GM12801 (cell line): ENCODE measurements around the gene MUC13.

Source experiments
- TF ChIP-seq, protein P1 (sequence below): IDR thresholded peaks from one replicate; pipeline ENCODE4 v1.5.1; 2011; ENCODE audit warnings: control low read depth; ENCODE audit not compliant: insufficient read length; ENCODE audit errors: extremely low read depth

The MUC13 gene

DNA sequence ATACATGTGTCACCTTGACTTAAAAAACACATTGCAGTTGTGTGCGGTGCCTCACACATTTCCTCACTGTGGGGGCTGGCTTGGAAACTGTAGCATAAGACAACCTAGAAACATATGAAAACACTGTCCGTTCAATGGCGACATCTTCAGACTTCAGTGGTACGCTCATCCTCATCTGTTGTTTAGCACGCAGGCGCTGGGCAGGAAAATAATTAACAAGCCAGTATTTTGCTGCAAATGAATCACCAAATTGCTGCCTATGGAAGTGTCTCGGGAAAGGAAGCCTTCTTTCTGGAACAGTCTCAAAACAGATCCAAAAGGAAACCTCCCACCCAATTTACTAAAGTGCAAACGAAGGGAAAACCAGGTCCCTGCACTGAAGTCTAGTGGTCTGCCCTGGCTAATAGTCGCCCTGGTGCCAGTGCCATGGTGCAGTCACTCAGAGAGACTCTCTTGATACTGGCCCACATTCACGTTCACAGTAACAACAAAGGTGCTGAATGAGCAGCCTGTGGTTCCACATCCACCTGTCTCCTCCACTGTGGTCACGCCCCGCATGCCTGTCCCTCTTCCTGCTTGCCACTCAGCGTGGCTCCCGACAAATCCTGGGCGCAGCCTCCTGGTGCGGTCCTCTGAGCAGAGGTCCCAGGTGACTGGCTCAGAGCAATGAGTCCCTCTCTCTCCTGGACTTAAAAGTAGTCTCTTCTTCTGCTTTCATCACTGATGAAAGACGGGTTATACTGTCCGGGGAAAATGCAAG is 35.6 kb upstream of the MUC13 start:
- TF ChIP-seq, protein P1, sequence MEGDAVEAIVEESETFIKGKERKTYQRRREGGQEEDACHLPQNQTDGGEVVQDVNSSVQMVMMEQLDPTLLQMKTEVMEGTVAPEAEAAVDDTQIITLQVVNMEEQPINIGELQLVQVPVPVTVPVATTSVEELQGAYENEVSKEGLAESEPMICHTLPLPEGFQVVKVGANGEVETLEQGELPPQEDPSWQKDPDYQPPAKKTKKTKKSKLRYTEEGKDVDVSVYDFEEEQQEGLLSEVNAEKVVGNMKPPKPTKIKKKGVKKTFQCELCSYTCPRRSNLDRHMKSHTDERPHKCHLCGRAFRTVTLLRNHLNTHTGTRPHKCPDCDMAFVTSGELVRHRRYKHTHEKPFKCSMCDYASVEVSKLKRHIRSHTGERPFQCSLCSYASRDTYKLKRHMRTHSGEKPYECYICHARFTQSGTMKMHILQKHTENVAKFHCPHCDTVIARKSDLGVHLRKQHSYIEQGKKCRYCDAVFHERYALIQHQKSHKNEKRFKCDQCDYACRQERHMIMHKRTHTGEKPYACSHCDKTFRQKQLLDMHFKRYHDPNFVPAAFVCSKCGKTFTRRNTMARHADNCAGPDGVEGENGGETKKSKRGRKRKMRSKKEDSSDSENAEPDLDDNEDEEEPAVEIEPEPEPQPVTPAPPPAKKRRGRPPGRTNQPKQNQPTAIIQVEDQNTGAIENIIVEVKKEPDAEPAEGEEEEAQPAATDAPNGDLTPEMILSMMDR: no peak

DNA sequence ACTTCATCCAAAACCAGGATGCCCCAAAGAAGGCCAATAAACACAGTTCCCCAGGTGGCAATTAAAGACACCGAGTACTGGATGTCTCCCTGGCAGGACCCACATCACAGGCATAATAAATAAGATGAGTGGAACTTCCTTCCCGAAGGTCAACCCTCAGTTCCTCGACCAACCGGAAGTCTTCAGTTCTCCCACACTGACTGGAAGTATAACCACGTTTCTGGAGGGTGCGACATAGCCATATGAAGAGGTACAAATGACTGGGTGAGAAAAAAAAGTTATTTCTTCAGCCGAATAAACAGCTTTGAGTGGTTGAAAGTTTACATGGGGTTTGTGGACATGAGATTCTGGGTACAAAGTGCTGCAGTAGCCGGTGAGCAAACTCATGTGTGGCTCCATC is 34.6 kb upstream of the MUC13 start:
- TF ChIP-seq, protein P1: no peak

DNA sequence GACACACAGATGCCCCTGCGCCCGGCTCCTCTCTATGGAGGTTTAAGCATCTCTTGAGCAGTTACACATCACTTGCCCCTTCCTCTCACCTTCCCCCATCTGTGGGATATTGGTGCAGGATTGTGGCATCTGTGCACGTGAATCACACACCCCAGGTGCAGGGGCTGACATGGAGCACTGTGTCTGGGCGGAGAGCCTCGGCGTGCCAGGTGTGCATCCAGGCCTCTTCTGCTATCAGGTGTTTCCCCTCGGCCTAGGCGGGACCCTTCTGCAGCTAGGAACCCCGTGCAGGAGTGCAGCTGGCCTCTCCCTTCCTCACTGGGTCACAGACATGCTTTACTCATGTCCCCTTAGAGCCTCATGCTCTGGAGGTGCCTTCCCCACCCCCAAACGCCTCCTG is 33.4 kb upstream of the MUC13 start:
- TF ChIP-seq, protein P1: no peak

DNA sequence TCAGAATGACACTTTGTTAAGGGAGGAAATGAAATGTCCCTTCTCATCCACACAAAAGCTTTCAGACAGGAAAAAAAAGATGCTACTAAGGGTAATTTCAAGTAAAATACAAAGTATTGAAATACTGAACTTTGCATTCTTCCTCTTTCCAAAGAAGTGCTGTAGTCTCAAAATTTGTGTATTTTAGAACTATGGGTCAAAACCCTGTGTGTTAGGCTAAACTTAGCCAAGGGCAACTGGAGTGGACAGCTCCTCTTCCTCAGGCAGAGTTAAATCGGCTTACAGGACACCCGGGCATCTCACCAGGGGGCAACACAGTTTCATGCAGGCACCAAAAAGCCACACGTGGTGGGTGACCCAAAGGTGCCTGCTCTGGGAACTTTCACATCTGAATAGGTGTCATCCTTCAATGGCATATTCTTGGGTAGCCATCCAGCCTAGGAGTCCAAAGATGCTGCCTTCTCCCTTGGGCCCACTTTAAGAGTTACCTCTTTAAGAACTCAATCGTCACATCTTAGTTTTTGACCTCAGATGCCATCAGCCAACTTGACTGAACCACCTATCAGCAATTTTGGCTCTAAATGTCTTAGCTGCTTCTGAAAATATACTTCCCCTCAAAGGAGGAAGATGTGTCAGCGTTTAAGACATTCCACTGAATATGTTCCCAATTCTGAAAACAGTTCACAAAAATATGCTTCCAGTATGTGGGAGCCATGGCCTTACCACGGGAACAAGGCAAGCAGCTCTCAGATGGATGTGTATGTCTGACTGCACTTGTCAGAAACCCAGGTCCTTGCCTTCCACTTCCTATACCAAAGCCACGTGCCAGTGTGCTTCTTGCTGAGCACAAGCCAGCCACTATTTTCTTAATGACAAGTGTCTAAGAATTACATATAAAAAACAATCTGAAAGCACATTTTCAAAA is 32.2 kb upstream of the MUC13 start:
- TF ChIP-seq, protein P1: no peak

DNA sequence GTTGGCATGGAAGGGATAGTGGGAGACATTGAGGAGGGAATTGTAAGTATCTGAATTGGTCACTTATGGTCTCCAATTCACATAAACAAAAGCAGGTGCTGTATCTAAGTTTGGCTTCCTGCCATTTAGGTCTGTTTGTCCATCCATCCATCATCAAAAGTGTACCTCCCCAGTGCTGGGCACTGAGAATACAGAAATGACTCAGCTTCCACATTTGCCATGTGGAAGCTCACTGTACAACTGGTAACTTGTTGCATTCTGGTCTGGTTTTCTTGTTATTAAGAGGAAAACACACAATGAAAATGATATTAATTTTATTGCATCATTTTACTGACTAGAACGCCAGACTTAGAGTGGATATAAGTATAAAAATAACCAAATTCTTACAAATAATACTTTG is 30.9 kb upstream of the MUC13 start:
- TF ChIP-seq, protein P1: no peak

DNA sequence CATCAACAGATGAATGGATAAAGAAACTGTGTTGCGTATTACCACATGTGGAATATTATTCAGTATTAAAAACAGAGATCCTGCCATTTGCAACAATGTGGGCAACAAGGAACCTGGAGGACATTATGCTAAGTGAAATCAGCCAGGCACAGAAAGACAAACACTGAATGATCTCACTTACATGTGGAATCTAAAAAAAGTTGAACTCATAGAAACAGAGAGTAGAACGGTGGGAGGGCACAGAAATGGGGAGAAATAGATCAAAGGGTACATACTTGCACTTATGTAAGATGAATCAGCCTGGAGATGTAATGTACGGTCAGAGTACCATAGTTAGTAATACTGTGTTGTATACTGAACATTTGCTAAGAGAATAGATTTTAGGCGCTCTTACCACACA is 29.8 kb upstream of the MUC13 start:
- TF ChIP-seq, protein P1: no peak

DNA sequence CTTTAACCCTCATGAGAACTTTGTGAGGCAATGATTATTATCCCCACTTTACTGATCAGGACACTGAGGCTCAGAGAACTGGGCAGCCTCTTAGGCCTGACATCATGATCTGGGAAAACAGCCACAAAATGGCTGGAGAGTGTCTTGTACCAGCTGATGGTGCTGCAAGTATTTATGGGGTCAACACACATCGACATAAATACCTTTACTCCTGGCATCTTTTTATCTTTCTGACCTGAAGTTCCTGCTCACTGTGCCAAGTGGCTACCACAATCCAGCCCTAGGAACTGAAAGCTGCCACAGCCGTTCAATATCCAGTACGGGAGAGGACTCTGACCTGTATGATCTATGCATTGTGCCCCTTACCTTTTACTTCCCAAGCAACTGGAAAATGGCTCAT is 29.2 kb upstream of the MUC13 start:
- TF ChIP-seq, protein P1: no peak
